ENCODE measurements around the gene PABPN1.

- TF ChIP-seq EZH2phosphoT487 (IDR thresholded peaks at IDR 0.05; ENCODE audit: insufficient read depth, low read depth) (no peak), EZH2 (IDR thresholded peaks at IDR 0.05; ENCODE audit: insufficient read depth, poor library complexity, severe bottlenecking) (no peak)
Measured at GRCh38 chr14:23324455-23324846, 3.2 kb downstream of the PABPN1 start.
